ENCODE measurements around the gene ABCF3.
"Not testable (repeated sequence)": the region's sequence is repeated elsewhere in the genome, so short reads cannot be mapped to it uniquely, and the experiment has no call there.

The ABCF3 gene

DNA sequence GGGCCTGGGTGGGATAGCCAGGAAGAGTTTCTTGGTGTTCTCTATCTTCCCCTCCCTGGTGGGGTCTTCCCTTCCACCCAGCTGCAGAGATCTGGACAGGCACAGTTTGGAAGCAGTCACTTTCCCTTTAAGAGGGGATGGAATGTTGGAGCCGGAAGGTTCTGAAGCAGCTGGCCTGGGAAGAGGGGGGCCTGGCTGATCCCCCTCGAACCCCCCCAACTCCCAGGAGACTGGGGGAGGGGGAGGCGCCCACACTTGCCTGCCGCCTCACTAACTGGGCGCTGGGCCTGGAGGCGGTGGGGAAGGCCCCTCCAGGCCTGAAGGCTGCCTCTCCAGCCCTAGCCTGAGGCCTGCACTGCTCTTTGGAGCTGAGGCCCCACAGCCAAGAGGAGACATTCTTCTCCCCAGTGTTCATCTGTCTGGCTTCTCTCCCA lies 29.5 kb upstream of the ABCF3 start:
- H3K4me3 ChIP-seq (ENCODE audit: control insufficient read depth, low read depth, low read length): peak overlapping the region; percentile 96
- TF ChIP-seq, protein P1, sequence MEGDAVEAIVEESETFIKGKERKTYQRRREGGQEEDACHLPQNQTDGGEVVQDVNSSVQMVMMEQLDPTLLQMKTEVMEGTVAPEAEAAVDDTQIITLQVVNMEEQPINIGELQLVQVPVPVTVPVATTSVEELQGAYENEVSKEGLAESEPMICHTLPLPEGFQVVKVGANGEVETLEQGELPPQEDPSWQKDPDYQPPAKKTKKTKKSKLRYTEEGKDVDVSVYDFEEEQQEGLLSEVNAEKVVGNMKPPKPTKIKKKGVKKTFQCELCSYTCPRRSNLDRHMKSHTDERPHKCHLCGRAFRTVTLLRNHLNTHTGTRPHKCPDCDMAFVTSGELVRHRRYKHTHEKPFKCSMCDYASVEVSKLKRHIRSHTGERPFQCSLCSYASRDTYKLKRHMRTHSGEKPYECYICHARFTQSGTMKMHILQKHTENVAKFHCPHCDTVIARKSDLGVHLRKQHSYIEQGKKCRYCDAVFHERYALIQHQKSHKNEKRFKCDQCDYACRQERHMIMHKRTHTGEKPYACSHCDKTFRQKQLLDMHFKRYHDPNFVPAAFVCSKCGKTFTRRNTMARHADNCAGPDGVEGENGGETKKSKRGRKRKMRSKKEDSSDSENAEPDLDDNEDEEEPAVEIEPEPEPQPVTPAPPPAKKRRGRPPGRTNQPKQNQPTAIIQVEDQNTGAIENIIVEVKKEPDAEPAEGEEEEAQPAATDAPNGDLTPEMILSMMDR (IDR thresholded peaks at IDR 0.05; ENCODE audit: control insufficient read depth, insufficient read depth, low read depth, low read length, missing control alignments): no peak
- no peak for DNase-seq (ENCODE audit: low read depth)

DNA sequence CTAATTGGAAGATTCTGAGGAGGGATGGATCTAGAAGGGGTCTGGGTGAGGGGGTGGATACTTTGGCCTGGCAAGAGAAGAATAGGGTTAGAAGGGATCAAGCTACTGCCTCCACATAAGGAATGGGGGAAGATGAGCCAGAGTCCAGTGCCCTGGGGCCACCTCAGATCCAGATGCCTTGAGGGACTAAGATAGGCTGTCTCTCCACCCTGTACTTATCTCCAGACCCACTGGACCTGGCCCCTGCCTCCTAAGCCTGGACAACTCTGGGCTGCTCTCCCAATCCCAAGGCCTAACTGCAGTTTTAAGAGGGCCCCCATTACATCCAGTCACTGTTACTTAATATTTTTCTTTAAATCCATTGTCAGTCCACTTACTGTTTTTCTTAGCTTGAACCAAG lies 28.8 kb upstream of the ABCF3 start:
- DNase-seq (ENCODE audit: low read depth): no peak
- H3K4me3 ChIP-seq (ENCODE audit: control insufficient read depth, low read depth, low read length): peak overlapping the region; percentile 96
- TF ChIP-seq, protein P1 (IDR thresholded peaks at IDR 0.05; ENCODE audit: control insufficient read depth, insufficient read depth, low read depth, low read length, missing control alignments): no peak

- DNase-seq (ENCODE audit: low read depth): no peak
- TF ChIP-seq, protein P1 (IDR thresholded peaks at IDR 0.05; ENCODE audit: control insufficient read depth, insufficient read depth, low read depth, low read length, missing control alignments): no peak
- no peak overlapping the region for H3K4me3 ChIP-seq (ENCODE audit: control insufficient read depth, low read depth, low read length)
These were observed 27.6 kb upstream of the ABCF3 start for GRCh38 chr3:184158404-184158803.

GRCh38 chr3:184160456-184160855 lies 25.5 kb upstream of the ABCF3 start:
- no peak for DNase-seq (ENCODE audit: low read depth)
- TF ChIP-seq, protein P1 (IDR thresholded peaks at IDR 0.05; ENCODE audit: control insufficient read depth, insufficient read depth, low read depth, low read length, missing control alignments): no peak
- H3K4me3 ChIP-seq (ENCODE audit: control insufficient read depth, low read depth, low read length): no peak overlapping the region

DNA sequence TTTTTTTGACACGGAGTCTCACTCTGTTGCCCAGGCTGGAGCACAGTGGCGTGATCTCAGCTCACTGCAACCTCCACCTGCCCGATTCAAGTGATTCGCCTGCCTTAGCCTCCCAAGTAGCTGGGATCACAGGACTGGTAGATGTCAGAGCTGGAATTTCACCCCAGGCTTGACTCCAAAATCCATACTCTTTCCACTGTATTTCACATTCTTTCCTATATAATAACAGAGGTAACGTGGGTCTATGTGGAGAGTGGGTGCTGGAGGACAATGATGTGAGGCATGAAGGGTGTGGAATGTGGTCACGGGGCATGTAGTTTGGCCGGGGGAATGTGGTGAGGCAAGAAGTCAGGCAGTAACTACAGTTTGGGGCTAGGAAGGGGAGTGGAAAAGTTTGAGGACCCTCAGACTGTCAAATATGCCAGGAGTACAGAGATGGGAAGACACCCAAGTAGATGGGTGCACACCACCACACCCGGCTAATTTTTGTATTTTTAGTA lies 23.4 kb upstream of the ABCF3 start:
- DNase-seq (ENCODE audit: low read depth); H3K4me3 ChIP-seq (ENCODE audit: control insufficient read depth, low read depth, low read length): not testable (repeated sequence)

GRCh38 chr3:184164648-184165330 lies 21.2 kb upstream of the ABCF3 start:
- DNase-seq (ENCODE audit: low read depth): no peak
- TF ChIP-seq, protein P1 (IDR thresholded peaks at IDR 0.05; ENCODE audit: control insufficient read depth, insufficient read depth, low read depth, low read length, missing control alignments): no peak
- no peak overlapping the region for H3K4me3 ChIP-seq (ENCODE audit: control insufficient read depth, low read depth, low read length)

- TF ChIP-seq, protein P1 (IDR thresholded peaks at IDR 0.05; ENCODE audit: control insufficient read depth, insufficient read depth, low read depth, low read length, missing control alignments): no peak
- H3K4me3 ChIP-seq (ENCODE audit: control insufficient read depth, low read depth, low read length): no peak overlapping the region
- no peak for DNase-seq (ENCODE audit: low read depth)
These were observed 20.5 kb upstream of the ABCF3 start for GRCh38 chr3:184165543-184165942.

All from AG09309 (cell line).